Urinary bladder (tissue), 4 donors: Measurements from ENCODE around the gene SLC36A2. TPM values are rescaled to one million over a fixed set of nuclear protein-coding genes. Genes with fewer than 3 reads are reported as not detected.

Experiments used
- DNase-seq: peaks from one replicate; pipeline ENCODE4 v3.0.0-alpha.2; 2015; ENCODE audit errors: extremely low spot score
- H3K27ac ChIP-seq: one replicate; pipeline ENCODE4 v1.5.1; 2013; ENCODE audit warnings: low read depth, mild to moderate bottlenecking, moderate library complexity
- H3K36me3 ChIP-seq: one replicate; pipeline ENCODE4 v1.6.1; 2013; ENCODE audit warnings: mild to moderate bottlenecking, moderate library complexity; ENCODE audit not compliant: insufficient read depth
- H3K4me1 ChIP-seq: one replicate; pipeline ENCODE4 v1.6.1; 2013; ENCODE audit warnings: mild to moderate bottlenecking, moderate library complexity; ENCODE audit not compliant: insufficient read depth
- H3K4me3 ChIP-seq: one replicate; pipeline ENCODE4 v1.5.1; 2013; ENCODE audit warnings: low read depth, low read length
- WGBS: extraction: QIAGEN DNeasy Blood & Tissue Kit; methylation state at CpG from one replicate; pipeline ENCODE4 v1.1.7; 2013; 5-methylcytosine and 5-hydroxymethylcytosine counted together
- polyA plus RNA-seq: library from polyadenylated mRNA; stranded (reverse); fragments of 200-250 nt; gene quantifications from one replicate; pipeline ENCODE4 v1.2.3, GENCODE V29; 2013
- total RNA-seq: library from RNA; depleted of rRNA; stranded (reverse); fragments of >200 nt; gene quantifications from one replicate; pipeline ENCODE4 v1.2.3, GENCODE V29; 2014
- donor health status: healthy with polysubstance abuse.
- donor health status: healthy.

SLC36A2 gene
- total and polyA plus RNA-seq, 2 donors, result 0.03 TPM; not detected in 1

DNA sequence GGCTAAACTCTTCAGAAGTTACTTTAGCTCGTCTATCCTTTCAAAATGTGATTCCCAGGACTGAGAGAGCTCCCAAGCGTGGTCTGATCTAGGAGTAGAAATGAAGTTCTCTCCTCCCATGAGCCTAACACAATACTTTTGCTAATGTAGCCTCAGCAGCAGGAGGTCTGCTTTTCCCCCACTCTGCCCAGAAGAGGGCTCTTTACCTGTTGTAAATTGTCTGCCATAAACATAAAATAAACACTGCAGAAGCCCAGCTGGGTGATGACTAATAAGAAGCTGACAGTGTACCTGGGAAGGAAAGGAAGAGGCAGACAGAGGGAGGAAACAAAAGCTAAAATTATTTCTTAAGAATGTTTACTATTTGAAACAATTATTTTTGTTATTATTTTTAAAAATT, 59.2 kb downstream of the SLC36A2 start:
- H3K4me1 ChIP-seq, result no peaks in the 10 kb centered on the region
- no peaks in the 10 kb centered on the region for H3K36me3 ChIP-seq
- WGBS, result 59% methylated on average over 2 of the region's 2 CpGs
- no peak overlapping the region for H3K4me3 ChIP-seq
- H3K27ac ChIP-seq, result no peak overlapping the region
- DNase-seq, result no peak

DNA sequence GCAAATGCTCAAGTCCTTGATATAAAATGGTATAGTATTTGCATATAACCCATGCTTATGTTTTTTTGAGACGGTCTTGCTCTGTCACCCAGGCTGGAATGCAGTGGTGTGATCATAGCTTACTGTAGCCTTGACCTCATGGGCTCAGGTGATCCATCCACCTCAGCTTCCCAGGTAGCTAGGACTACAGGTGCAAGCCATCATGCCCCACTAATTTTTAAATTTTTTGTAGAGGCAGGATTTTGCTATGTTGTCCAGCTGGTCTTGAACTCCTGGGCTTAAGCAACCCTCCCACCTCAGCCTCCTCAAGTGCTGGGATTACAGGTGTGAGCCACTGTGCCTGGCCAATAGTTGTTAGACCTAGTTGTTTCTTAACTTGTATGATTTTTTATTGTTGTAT, 61.1 kb downstream of the SLC36A2 start:
- 80% methylated on average over 1 of the region's 1 CpG for WGBS
- H3K4me3 ChIP-seq, result no peak overlapping the region
- no peaks in the 10 kb centered on the region for H3K4me1 ChIP-seq
- no peaks in the 10 kb centered on the region for H3K36me3 ChIP-seq
- DNase-seq, result no peak
- no peak overlapping the region for H3K27ac ChIP-seq

DNA sequence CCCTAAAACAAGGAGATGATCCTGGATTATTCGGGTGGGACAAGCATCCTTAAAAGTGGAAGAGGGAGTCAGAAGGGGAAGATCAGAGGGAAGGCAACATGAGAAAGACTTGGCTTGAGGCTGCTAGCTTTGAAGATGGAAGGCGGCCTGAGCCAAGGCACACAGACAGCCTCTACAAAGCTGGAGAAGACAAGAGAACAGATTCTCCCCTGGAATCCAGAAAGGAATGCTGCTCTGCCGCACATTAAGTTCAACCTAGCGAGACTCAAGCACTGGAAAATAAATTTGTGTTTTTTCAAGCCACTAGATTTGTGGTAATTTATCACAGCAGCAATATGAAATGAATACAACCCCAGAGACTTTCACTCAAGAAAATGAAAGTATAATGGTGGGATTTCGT, 61.7 kb downstream of the SLC36A2 start:
- Histone ChIP-seq H3K4me1 (no peaks in the 10 kb centered on the region), H3K27ac (no peak overlapping the region), H3K36me3 (no peaks in the 10 kb centered on the region), H3K4me3 (no peak overlapping the region)
- WGBS, result 74% methylated on average over 5 of the region's 5 CpGs
- DNase-seq, result no peak

DNA sequence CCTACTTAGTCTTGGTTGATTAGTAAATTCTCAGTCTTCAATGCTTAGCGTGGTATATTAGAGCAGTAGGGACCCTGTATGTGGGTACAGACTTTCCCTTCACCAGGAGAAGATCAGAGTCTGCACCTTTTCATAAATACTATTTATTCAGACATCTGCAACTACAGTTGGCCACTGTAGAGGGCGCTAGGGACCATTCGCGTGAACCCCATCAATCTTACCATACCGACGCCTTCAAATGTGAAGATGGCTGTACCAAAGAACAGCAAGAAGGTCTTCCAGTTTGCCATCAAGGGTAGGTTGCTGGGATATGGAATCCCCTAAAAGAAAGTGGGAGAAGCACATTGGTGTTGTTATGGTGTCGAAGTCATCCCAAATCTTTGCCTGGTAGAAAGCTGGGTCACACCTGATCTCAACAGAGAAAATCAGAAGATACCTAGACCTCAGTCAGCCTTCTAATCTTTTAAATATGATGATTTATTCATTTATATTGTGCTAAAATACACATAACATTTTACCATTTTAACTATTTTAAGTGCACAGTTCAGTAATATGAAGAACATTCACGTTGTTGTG, 62.9 kb downstream of the SLC36A2 start:
- no peaks in the 10 kb centered on the region for H3K36me3 ChIP-seq
- H3K27ac ChIP-seq, result no peak overlapping the region
- 33% methylated on average over 8 of the region's 8 CpGs for WGBS
- H3K4me3 ChIP-seq, result no peak overlapping the region
- no peaks in the 10 kb centered on the region for H3K4me1 ChIP-seq
- DNase-seq, result no peak

DNA sequence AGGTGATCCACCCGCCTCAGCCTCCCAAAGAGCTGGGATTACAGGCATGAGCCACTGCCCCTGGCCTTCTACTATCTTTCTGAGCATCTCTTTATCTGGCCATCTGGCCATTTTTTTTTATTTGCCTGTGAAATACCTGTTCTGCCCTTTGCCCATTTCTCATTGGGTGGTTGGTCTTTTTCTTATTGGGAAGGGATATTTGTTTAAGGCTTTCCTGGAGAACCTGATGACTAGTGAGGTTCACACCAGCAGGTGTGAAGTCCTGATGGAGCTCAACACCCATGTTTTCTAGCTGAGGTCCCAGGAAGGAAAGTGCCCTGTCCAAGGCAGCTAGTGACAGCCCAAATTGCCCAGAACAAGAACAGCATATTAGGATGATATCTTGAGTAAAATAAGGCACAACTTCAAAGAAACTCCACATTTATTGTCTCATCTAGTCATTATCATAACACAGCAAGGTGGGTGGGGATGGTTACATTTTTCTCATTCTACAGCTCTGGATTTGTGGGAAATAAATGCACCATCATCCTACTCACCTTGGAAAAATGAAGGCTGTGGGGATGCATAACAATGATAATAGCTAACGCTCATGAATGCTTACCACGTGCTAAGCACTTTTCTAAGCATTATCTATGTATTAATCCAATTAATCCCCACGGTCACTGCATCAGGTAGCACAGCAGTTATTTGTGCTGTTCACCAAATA, 64.1 kb downstream of the SLC36A2 start:
- H3K27ac ChIP-seq, result no peak overlapping the region
- DNase-seq, result no peak
- 73% methylated on average over 4 of the region's 4 CpGs for WGBS
- H3K36me3 ChIP-seq, result no peaks in the 10 kb centered on the region
- H3K4me3 ChIP-seq, result no peak overlapping the region
- H3K4me1 ChIP-seq, result no peaks in the 10 kb centered on the region

DNA sequence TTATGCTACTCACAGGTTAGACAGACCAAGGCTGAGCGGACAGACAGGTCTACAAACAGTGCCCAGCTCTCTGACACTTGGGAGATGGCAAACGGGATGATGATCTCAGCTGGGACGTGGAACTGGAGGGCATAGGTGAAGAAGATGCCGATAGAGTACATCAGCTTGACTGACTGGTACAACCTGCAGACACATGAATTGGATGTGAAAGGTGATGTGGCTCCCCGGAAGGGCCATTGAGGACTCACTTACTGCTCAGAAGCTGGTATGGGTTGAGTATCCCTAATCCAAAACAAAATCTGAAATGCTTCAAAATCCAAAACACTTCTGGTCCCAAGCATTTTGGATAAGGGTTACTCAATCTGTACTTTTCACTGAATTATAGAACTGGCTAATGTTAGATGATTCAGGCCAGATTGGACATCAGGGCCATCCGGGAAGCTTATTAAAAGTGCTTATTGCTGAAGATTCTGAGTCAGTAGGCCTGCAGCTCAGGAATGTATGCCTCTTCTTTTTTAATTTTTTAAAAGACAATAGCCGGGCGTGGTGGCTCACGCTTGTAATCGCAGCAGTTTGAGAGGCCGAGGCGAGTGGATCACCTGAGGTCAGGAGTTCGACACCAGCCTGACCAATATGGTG, 66.2 kb downstream of the SLC36A2 start:
- Histone ChIP-seq H3K4me3 (no peak overlapping the region), H3K27ac (no peak overlapping the region), H3K36me3 (no peaks in the 10 kb centered on the region), H3K4me1 (no peaks in the 10 kb centered on the region)
- no peak for DNase-seq
- 94% methylated on average over 13 of the region's 13 CpGs for WGBS

DNA sequence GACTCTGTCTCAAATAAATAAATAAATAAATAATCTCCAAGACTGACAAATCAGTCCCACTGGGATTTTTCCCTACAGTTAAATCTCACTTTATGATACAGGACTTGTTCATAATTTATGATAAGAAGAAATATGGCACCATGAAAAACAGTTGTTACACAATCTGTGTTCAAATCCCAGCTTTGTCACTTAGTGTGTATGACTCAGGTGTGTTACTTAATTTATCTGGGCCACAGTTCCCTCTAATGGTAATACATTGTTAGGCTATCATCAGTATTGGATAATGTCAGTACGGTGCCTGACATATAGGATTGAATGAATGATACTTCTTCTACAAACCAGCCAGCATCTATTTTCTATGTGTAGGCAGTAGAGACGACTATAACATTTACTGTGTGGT, 66.9 kb downstream of the SLC36A2 start:
- Histone ChIP-seq H3K27ac (no peak overlapping the region), H3K36me3 (no peaks in the 10 kb centered on the region), H3K4me1 (no peaks in the 10 kb centered on the region), H3K4me3 (no peak overlapping the region)
- DNase-seq, result no peak
- WGBS, result 91% methylated on average over 2 of the region's 2 CpGs

DNA sequence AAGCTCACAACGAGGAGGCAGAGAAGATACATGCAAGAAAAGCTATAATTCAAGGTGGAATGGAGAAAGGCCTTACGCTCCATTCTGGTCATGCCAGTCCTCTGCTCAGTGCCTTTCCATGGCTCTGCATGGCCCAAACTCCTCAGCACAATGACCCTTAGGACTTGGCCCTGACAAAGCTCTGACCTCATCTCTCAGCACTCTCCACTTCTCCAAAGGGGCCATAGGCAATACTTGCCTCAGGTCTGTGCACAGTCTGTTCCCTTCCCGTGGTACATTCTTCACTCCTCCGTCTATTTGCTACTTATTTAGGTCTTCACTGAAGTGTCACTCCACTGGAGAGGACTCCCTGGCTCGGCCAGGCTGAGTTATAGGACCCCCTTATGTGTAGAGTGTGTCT, 68.5 kb downstream of the SLC36A2 start:
- Histone ChIP-seq H3K4me1 (peaks cover 1% of the 10 kb centered on the region), H3K4me3 (no peak overlapping the region), H3K27ac (no peak overlapping the region), H3K36me3 (no peaks in the 10 kb centered on the region)
- no peak for DNase-seq
- 79% methylated on average over 5 of the region's 5 CpGs for WGBS

DNA sequence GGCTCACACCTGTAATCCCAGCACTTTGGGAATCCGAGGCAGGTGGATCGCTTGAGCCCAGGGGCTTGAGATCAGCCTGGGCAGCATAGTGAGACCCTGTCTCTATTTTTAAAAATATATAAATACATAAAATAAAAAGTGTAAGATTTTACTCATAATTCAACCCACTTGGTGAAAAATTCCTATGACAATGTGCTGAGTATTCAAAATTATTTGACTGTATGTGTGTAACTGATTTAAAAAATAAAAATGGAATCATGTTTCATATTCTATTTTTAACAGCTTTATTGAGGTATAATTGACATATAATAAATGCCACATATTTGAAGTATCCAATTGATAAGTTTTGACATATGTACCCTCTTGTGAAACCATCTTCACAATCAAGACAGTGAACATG, 71.6 kb downstream of the SLC36A2 start:
- Histone ChIP-seq H3K27ac (no peak overlapping the region), H3K36me3 (no peaks in the 10 kb centered on the region), H3K4me3 (no peak overlapping the region), H3K4me1 (peaks cover 1% of the 10 kb centered on the region)
- 97% methylated on average over 2 of the region's 2 CpGs for WGBS
- DNase-seq, result no peak

DNA sequence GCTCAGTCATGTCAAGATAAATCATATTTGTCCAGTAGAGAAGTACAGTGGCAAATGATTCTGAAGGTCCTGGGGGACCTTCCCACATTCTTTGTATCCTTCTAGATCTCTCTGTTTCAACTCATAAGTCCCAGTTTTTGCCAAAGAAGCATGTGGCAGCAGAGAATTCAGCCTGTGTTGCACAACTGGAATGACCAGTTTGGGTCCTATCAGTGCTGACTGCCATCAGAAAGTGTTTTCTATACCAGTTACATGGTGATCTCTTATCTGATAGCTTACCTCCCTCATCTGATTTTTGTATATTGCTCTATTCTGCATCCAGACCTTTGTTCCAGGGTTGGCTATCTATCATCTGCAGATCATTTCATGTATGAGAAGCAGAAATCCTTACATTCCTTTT, 72.7 kb downstream of the SLC36A2 start:
- peaks cover 1% of the 10 kb centered on the region for H3K4me1 ChIP-seq
- no peak overlapping the region for H3K4me3 ChIP-seq
- H3K27ac ChIP-seq, result no peak overlapping the region
- peaks cover under 1% of the 10 kb centered on the region for H3K36me3 ChIP-seq
- DNase-seq, result no peak

DNA sequence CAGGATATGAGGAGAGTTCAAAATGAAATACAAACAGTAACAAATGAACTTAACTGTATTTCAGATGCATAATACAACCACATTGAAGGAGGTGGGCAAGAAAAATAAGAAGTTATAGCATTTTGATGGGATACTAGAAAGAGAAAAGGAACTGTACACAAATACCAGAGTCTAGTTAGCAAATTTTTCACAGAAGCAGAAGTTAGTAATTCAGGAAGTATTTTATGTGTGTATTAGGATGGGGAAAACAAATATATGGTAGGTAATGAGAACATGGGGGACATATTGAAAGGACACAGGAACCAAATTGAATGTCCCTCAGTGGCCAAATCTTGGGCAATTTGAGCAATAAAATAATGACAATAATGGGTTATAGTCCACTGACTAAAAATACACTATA, 76.0 kb downstream of the SLC36A2 start:
- H3K4me1 ChIP-seq, result peaks cover 1% of the 10 kb centered on the region
- no peak overlapping the region for H3K27ac ChIP-seq
- no peak overlapping the region for H3K4me3 ChIP-seq
- H3K36me3 ChIP-seq, result peaks cover 8% of the 10 kb centered on the region
- no peak for DNase-seq

DNA sequence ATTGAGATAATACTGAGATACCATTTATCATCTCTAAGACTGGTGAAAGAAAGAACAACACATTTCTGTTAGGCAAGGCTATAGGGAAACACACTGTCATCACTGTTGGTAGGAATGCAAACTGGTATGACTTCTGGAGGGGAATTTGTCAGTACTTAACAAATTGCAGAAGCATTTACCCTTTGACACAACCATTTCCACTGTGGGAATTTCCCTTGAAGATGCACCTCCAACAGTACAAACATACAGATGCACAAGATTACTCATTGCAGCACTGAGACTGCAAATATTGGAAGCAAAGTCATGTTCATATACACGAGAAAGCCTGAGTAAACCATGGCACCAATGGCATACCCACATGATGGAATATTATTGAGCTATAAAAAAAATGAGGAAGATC, 76.8 kb downstream of the SLC36A2 start:
- 65% methylated on average over 1 of the region's 1 CpG for WGBS
- no peak overlapping the region for H3K27ac ChIP-seq

DNA sequence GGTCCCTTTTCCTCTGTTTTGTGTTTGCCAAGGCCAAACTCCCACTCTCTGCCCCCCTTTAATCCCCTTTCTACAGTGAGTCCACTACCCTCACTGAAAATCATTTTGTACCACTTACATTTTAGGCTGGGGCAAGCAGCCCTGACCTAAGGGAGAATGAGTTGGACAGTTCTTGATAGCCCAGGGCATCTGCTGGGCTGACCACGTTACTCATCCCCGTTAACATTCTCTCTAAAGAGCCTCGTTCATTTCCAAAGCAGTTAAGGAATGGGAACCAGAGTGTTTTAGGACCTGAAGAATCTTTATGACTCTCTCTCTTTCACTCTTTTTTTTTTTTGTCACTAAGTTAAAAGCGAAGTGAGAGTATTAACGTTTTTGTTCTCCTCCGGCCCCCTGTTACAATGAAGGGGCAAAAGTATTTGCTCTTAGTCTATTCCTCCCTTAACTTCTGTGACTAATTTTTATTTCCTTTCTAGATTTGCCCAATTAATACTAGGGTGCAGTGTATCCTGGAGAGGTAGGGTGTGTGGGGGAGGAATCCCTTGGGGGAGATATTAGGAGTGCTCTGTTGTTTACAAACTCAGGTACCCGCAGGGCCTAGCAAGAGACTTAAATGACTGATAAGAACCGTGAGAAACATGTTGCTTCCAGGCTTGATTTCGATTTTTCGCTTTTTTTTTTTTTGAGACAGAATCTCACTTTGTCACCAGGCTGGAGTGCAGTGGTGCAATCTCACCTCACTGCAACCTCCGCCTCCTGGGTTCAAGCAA, 79.7 kb downstream of the SLC36A2 start:
- H3K4me1 ChIP-seq, result no peaks in the 10 kb centered on the region
- 80% methylated on average over 11 of the region's 11 CpGs for whole genome bisulfite sequencing
- no peak overlapping the region for H3K27ac ChIP-seq
- no peak overlapping the region for H3K4me3 ChIP-seq
- no peak for DNase-seq
- H3K36me3 ChIP-seq, result peaks cover 8% of the 10 kb centered on the region

More for the DNA sequence above, 76.8 kb downstream of the SLC36A2 start:
- H3K4me3 ChIP-seq, result no peak overlapping the region
- peaks cover 1% of the 10 kb centered on the region for H3K4me1 ChIP-seq
- H3K36me3 ChIP-seq, result peaks cover 8% of the 10 kb centered on the region
- DNase-seq, result no peak
